K562 (cell line): ENCODE measurements around the gene AKR1A1. TPM values are rescaled to one million over a fixed set of nuclear protein-coding genes. Genes with fewer than 3 reads are reported as not detected.
A peak's percentile ranks its signal among the peaks of the same experiment; 100 is the strongest.

ENCODE experiments used
- BCOR ChIP-seq: fragments of 450-650 bp; IDR thresholded peaks from 2 replicates; pipeline ENCODE4 v1.6.1; 2016
- CBX2 ChIP-seq: fragments of 200-600 bp; sonication (generic); IDR thresholded peaks from one replicate; pipeline ENCODE4 v1.6.1; 2012; ENCODE audit warnings: mild to moderate bottlenecking, low read length, inconsistent platforms; ENCODE audit not compliant: insufficient read depth, poor library complexity, severe bottlenecking
- CHD4 ChIP-seq: fragments of 200-600 bp; sonication (generic); IDR thresholded peaks from 3 replicates; pipeline ENCODE4 v1.6.1; 2012; ENCODE audit warnings: low read depth, mild to moderate bottlenecking, mixed read lengths, low read length, inconsistent platforms; ENCODE audit not compliant: insufficient read depth, insufficient replicate concordance, poor library complexity, severe bottlenecking
- CREBBP ChIP-seq: IDR thresholded peaks from one replicate; pipeline ENCODE4 v1.6.1; 2012; ENCODE audit warnings: low read depth, mild to moderate bottlenecking, control low read depth, inconsistent platforms, low read length
- DNMT1 ChIP-seq: fragments of 450-650 bp; IDR thresholded peaks from 2 replicates; pipeline ENCODE4 v1.6.1; 2016; ENCODE audit warnings: antibody characterized with exemption, mild to moderate bottlenecking
- ETV1 ChIP-seq: fragments of 450-650 bp; conservative IDR thresholded peaks from 2 replicates; pipeline ENCODE4 v1.6.1; 2016; ENCODE audit warnings: missing genetic modification characterization, control low read depth, low read depth, missing compliant biosample characterization
- GABPB2 ChIP-seq: fragments of 250-450 bp; sonication (Bioruptor Pico); conservative IDR thresholded peaks from 2 replicates; pipeline ENCODE4 v1.5.1; 2021; ENCODE audit warnings: mild to moderate bottlenecking
- GATAD2B ChIP-seq: fragments of 450-650 bp; IDR thresholded peaks from 2 replicates; pipeline ENCODE4 v1.6.1; 2017; ENCODE audit warnings: mild to moderate bottlenecking, borderline replicate concordance
- GTF2A2 ChIP-seq: IDR thresholded peaks from 2 replicates; pipeline ENCODE4 v1.6.1; 2016; ENCODE audit warnings: mild to moderate bottlenecking, missing genetic modification characterization, missing compliant biosample characterization
- HDAC2 ChIP-seq: fragments of 450-650 bp; IDR thresholded peaks from 2 replicates; pipeline ENCODE4 v1.6.1; 2016; ENCODE audit warnings: mild to moderate bottlenecking
- HNRNPK ChIP-seq: fragments of 200-400 bp; formaldehyde crosslinking; IDR thresholded peaks from one replicate; pipeline ENCODE4 v1.6.1; 2018; ENCODE audit warnings: mild to moderate bottlenecking, low read depth, low read length; ENCODE audit not compliant: poor library complexity, severe bottlenecking
- KAT2B ChIP-seq: IDR thresholded peaks from one replicate; pipeline ENCODE4 v1.6.1; 2012; ENCODE audit warnings: low read depth, mild to moderate bottlenecking, control low read depth, inconsistent platforms, low read length, moderate library complexity
- MYC ChIP-seq, 2 experiments: fragments of 250-450 bp in 1 of 2; sonication (Bioruptor Pico) in 1 of 2; IDR thresholded peaks; 2 replicates each; pipeline versions ENCODE4 v1.5.1 to v1.6.1; 2012 to 2021; ENCODE audit warnings: low read depth in 2 of 2, borderline replicate concordance in 1 of 2, improper control_type of control experiment in 1 of 2, low read length in 1 of 2, mild to moderate bottlenecking in 1 of 2, moderate library complexity in 1 of 2
- NBN ChIP-seq: fragments of 450-650 bp; IDR thresholded peaks from 2 replicates; pipeline ENCODE4 v1.6.1; 2016; ENCODE audit warnings: low read depth, mild to moderate bottlenecking
- PHF8 ChIP-seq: fragments of 200-600 bp; sonication (generic); IDR thresholded peaks from 2 replicates; pipeline ENCODE4 v1.6.1; 2012; ENCODE audit warnings: mixed run types, mild to moderate bottlenecking, inconsistent platforms, low read length, moderate library complexity, borderline replicate concordance
- POLR3G ChIP-seq: IDR thresholded peaks from 2 replicates; pipeline ENCODE4 v1.6.1; 2011; ENCODE audit not compliant: insufficient read length, insufficient replicate concordance; ENCODE audit errors: extremely low read depth
- PTRF ChIP-seq: fragments of 450-650 bp; IDR thresholded peaks from 2 replicates; pipeline ENCODE4 v1.6.1; 2016; ENCODE audit warnings: mild to moderate bottlenecking, missing genetic modification characterization, missing compliant biosample characterization
- RB1 ChIP-seq: fragments of 450-650 bp; IDR thresholded peaks from 2 replicates; pipeline ENCODE4 v1.6.1; 2017; ENCODE audit warnings: low read depth, mild to moderate bottlenecking
- SAP30 ChIP-seq: fragments of 200-600 bp; sonication (generic); IDR thresholded peaks from 2 replicates; pipeline ENCODE4 v1.6.1; 2012; ENCODE audit warnings: borderline replicate concordance, low read depth, mild to moderate bottlenecking, moderate library complexity, low read length, control low read depth, inconsistent platforms; ENCODE audit not compliant: insufficient read depth, poor library complexity, severe bottlenecking
- SMAD2 ChIP-seq: fragments of 150-350 bp; IDR thresholded peaks from 2 replicates; pipeline ENCODE4 v1.6.1; 2014; ENCODE audit warnings: low read depth, mild to moderate bottlenecking, low read length
- SOX6 ChIP-seq: fragments of 450-650 bp; IDR thresholded peaks from 2 replicates; pipeline ENCODE4 v1.6.1; 2014; ENCODE audit warnings: mild to moderate bottlenecking
- TRIM28 ChIP-seq: fragments of 450-650 bp; IDR thresholded peaks from 2 replicates; pipeline ENCODE4 v1.6.1; 2017
- U2AF1 ChIP-seq: fragments of 200-400 bp; formaldehyde crosslinking; optimal IDR thresholded peaks from 2 replicates; pipeline ENCODE3; 2017; ENCODE audit warnings: mild to moderate bottlenecking, low read depth, low read length, moderate library complexity
- ZC3H8 ChIP-seq: fragments of 450-650 bp; IDR thresholded peaks from 2 replicates; pipeline ENCODE4 v1.6.1; 2017
- ZNF197 ChIP-seq: fragments of 200-800 bp; sonication (Bioruptor generic); IDR thresholded peaks from 2 replicates; pipeline ENCODE4 v1.6.1; 2016; ENCODE audit warnings: low read depth, missing genetic modification characterization, missing compliant biosample characterization
- ZNF76 ChIP-seq: fragments of 250-450 bp; sonication (Bioruptor Pico); IDR thresholded peaks from 2 replicates; pipeline ENCODE4 v1.4.0; 2020; ENCODE audit warnings: mild to moderate bottlenecking, moderate library complexity, borderline replicate concordance
- polyA plus RNA-seq, 8 experiments: library from polyadenylated mRNA; depleted of rRNA in 4 of 8; stranded (reverse) in 5 of 8; unstranded in 3 of 8; fragments of >200 nt; fragmentation: Nextera tagmentation in 2 of 8; fragmentation: Illumina TruSeq in 1 of 8; extraction: Ambion mirVana in 2 of 8; extraction: Trizol in 1 of 8; gene quantifications; 2 replicates each; pipeline versions ENCODE4 v1.2.1 to v1.2.3, GENCODE V29; 2011 to 2014; ENCODE audit warnings: inconsistent platforms in 1 of 8, missing spikeins in 1 of 8
- total RNA-seq, 7 experiments: library from RNA; depleted of rRNA in 6 of 7; stranded (reverse); fragments of >200 nt in 6 of 7; fragmentation: Illumina TruSeq in 2 of 7; extraction: Trizol in 2 of 7; gene quantifications; 2 replicates each; pipeline versions ENCODE4 v1.2.1 to v1.2.3, GENCODE V29; 2011 to 2021; ENCODE audit warnings: low replicate concordance in 1 of 7
- TF ChIP-seq, protein P1 (sequence below), 2 experiments: fragments of 250-450 bp in 1 of 2; fragments of 450-650 bp in 1 of 2; sonication (Bioruptor Pico) in 1 of 2; IDR thresholded peaks; 2 replicates each; pipeline versions ENCODE4 v1.6.1 to v1.8.0; 2016 to 2021; ENCODE audit warnings: mild to moderate bottlenecking in 2 of 2, moderate library complexity in 2 of 2, missing compliant biosample characterization in 1 of 2, missing genetic modification characterization in 1 of 2
- TF ChIP-seq, protein P2 (sequence below): sonication (generic); formaldehyde crosslinking; IDR thresholded peaks from 2 replicates; pipeline ENCODE4 v1.8.0; 2022; ENCODE audit warnings: mild to moderate bottlenecking, missing genetic modification reagents

The AKR1A1 gene
- total and polyA plus RNA-seq, 9 of the 15 experiments (the other 6 are each of a cell fraction or from before 2014, with no cell fraction given) = 68.6 to 211 (median 132) TPM

DNA sequence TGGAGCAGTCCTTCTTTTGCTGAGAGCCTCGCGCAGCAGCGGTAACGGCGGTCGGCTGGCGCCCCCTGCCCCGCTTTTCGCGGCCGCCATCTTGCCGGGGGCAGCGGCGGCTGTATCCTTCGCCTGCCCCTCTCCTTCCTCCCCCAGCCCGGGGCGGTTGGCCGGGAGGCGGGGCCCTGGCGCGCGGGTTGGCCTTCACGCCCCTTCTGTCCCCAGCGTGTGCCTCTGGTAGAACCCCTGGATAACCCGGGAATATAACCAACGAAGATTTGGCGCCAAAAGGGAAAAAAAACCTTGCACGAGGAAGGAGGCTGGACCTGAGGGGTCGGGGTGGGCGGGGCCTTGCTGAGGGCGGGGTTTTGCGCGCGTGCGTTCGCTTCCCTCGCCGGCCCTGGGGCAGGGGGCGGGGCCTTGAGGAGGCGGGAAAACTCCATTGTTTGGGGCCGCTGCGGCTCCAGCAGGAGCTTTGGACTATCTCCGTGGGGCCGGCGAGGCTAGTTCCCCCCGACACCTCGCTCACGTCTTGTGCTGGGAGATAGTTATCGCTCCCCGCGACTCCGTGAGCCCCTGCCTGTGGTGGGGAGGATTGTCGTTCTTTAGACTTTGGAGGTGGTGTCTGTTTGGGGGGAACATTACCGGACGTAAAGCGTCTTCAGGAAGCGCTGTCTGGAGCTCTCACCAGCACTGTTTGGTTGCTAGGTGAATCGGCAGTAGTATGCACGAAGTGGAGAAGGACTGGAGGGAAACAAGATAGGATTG is 33.9 kb downstream of the AKR1A1 start (continued):
- TF ChIP-seq GATAD2B (no peak), ZC3H8 (no peak), PTRF (no peak), NBN (0 out of 2 replicates have a peak, but pooled peaks have one; percentile 9), SAP30 (peak; percentile 81), GTF2A2 (no peak), HDAC2 (peak; percentile 74), GABPB2 (CRISPR knock-in tag) (0 out of 2 replicates have a peak, but pooled peaks have one; percentile 70), CHD4 (no peak), ZNF76 (no peak), BCOR (no peak), CREBBP (no peak), SOX6 (peak; percentile 60), DNMT1 (no peak; the same call in 1 of the 2 replicates), TRIM28 (no peak), CBX2 (no peak), POLR3G (no peak), ETV1 (tag) (peak; percentile 42; the same call in 1 of the 2 replicates), PHF8 (no peak), RB1 (peak; percentile 95), KAT2B (no peak), HNRNPK (no peak), ZNF197 (CRISPR knock-in tag) (no peak), MYC (IDR thresholded peaks at IDR 0.05; ENCODE audit: low read depth, low read length) (peak; percentile 64), MYC (CRISPR knock-in tag; IDR thresholded peaks at IDR 0.05; ENCODE audit: borderline replicate concordance, low read depth) (no peak), U2AF1 (peak; percentile 62), SMAD2 (no peak)
- TF ChIP-seq, protein P1, sequence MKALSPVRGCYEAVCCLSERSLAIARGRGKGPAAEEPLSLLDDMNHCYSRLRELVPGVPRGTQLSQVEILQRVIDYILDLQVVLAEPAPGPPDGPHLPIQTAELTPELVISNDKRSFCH (CRISPR knock-in tag; IDR thresholded peaks at IDR 0.05) = no peak
- TF ChIP-seq, protein P1 (tag; IDR thresholded peaks at IDR 0.05) = 0 out of 2 replicates have a peak, but pooled peaks have one; percentile 15
- TF ChIP-seq, protein P2, sequence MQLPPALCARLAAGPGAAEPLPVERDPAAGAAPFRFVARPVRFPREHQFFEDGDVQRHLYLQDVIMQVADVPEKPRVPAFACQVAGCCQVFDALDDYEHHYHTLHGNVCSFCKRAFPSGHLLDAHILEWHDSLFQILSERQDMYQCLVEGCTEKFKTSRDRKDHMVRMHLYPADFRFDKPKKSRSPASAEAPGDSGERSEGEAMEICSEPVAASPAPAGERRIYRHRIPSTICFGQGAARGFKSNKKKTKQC (CRISPR knock-in tag) = peak; percentile 72
